ENCODE results near the gene GPATCH2. TPM values are rescaled to one million over a fixed set of nuclear protein-coding genes. Genes with fewer than 3 reads are reported as not detected.

The GPATCH2 gene
- total and polyA plus RNA-seq, 2 donors, result 6.5 to 16.9 TPM

DNA sequence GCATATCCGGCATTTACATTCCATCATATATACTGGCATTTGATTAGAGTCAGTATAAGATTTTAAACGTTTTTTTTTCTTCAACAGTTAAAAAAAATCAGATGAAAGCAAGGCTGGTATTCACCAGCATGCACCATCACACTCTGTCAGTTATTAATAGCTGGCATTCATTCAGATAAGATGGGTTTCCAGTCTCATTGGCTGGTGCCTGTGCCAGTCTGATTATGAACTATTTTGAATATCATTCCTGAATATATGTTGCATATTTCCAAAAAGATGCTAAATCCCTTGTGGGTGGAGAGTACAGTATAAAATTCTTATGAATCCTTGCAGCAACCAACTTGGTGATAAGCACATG is 211.7 kb downstream of the GPATCH2 start:
- no peaks in the 10 kb centered on the region for H3K9me3 ChIP-seq (ENCODE audit: control insufficient read depth in 2 of 2, insufficient read depth in 1 of 2, low read length in 1 of 2)
- WGBS, result 54% methylated on average over 2 of the region's 2 CpGs

DNA sequence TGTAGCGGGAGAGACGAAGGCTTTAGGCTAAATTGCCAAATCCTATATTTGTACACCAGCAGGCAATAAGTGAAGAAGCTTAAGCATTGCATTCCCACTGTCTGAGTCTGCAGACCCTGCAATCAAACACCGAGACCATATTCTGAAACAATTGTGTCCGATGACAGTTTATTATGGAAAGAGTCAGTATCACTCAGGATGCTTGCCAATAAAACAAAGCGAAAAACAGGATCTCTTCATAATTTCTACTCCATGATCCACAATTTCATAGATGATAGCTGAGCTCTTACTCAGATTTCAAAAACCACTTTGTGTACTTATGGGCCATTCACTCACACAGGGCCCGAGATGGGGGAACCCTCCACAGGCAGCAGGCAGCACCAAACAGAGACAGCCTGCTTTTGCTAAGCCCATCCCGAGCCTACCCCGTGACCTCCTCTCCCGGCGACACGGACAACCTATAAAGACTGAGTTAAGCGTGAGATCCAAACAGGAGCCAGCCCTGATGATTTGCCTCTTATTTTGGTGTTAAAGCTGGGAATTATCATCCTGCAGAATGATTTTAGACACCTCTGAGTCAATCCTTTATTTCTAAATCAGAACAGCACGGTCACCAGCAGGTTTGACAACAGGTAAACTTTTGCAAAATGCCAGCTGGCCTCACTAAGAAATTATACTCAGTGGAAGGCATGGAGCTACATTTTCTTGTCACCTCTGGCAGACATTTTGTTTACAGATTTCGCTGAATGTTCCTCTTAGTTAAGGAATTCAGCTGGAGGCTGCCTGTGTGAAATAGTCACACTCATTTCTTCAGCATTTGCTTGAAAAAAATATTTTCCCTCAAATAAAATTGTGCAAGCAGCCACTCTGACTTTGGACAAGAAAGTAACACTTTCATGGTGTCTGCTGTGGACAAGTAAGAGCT is 212.4 kb downstream of the GPATCH2 start:
- Histone ChIP-seq H3K27ac (ENCODE audit: low read depth in 1 of 2, low read length in 1 of 2) (no peak overlapping the region), H3K9me3 (ENCODE audit: control insufficient read depth in 2 of 2, insufficient read depth in 1 of 2, low read length in 1 of 2) (no peaks in the 10 kb centered on the region), H3K27me3 (ENCODE audit: control insufficient read depth in 2 of 2, insufficient read depth in 1 of 2, low read length in 1 of 2) (no peaks in the 10 kb centered on the region), H3K4me3 (ENCODE audit: low read length in 2 of 2) (no peak overlapping the region), H3K36me3 (ENCODE audit: control insufficient read depth in 2 of 2, insufficient read depth in 2 of 2, low read length in 1 of 2) (no peaks in the 10 kb centered on the region), H3K4me1 (ENCODE audit: control insufficient read depth in 2 of 2, insufficient read depth in 2 of 2, low read length in 2 of 2) (no peaks in the 10 kb centered on the region)
- 90% methylated on average over 14 of the region's 14 CpGs for WGBS
- no peak for DNase-seq (ENCODE audit: low read depth in 6 of 9, low spot score in 9 of 9)

More for the DNA sequence above, 211.7 kb downstream of the GPATCH2 start:
- no peak overlapping the region for H3K27ac ChIP-seq (ENCODE audit: low read depth in 1 of 2, low read length in 1 of 2)
- no peaks in the 10 kb centered on the region for H3K4me1 ChIP-seq (ENCODE audit: control insufficient read depth in 2 of 2, insufficient read depth in 2 of 2, low read length in 2 of 2)
- no peaks in the 10 kb centered on the region for H3K27me3 ChIP-seq (ENCODE audit: control insufficient read depth in 2 of 2, insufficient read depth in 1 of 2, low read length in 1 of 2)
- no peak for DNase-seq (ENCODE audit: low read depth in 6 of 9, low spot score in 9 of 9)
- no peaks in the 10 kb centered on the region for H3K36me3 ChIP-seq (ENCODE audit: control insufficient read depth in 2 of 2, insufficient read depth in 2 of 2, low read length in 1 of 2)
- H3K4me3 ChIP-seq (ENCODE audit: low read length in 2 of 2), result no peak overlapping the region

DNA sequence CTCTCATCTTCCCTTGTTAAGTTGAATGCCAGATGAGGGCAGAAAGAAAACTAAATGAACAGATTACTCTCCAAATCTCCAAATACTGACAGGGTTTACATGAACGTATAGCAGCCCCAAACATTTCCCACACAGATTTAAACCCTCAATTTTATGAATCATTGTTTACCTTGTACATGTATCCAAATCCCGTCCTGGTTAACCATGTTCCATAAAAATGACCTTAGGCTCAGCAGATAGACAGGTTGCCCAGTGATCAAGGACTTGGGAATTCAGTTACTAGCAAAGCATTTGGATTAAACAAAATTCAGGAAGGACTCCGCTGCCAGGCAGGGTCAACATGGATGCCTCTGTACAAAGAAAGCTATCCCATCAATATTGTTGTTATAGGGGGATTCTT is 213.5 kb downstream of the GPATCH2 start:
- Histone ChIP-seq H3K9me3 (ENCODE audit: control insufficient read depth in 2 of 2, insufficient read depth in 1 of 2, low read length in 1 of 2) (no peaks in the 10 kb centered on the region), H3K4me3 (ENCODE audit: low read length in 2 of 2) (no peak overlapping the region), H3K27ac (ENCODE audit: low read depth in 1 of 2, low read length in 1 of 2) (no peak overlapping the region), H3K4me1 (ENCODE audit: control insufficient read depth in 2 of 2, insufficient read depth in 2 of 2, low read length in 2 of 2) (no peaks in the 10 kb centered on the region), H3K36me3 (ENCODE audit: control insufficient read depth in 2 of 2, insufficient read depth in 2 of 2, low read length in 1 of 2) (no peaks in the 10 kb centered on the region), H3K27me3 (ENCODE audit: control insufficient read depth in 2 of 2, insufficient read depth in 1 of 2, low read length in 1 of 2) (no peaks in the 10 kb centered on the region)
- no peak for DNase-seq (ENCODE audit: low read depth in 6 of 9, low spot score in 9 of 9)
- WGBS, result 93% methylated on average over 3 of the region's 3 CpGs

DNA sequence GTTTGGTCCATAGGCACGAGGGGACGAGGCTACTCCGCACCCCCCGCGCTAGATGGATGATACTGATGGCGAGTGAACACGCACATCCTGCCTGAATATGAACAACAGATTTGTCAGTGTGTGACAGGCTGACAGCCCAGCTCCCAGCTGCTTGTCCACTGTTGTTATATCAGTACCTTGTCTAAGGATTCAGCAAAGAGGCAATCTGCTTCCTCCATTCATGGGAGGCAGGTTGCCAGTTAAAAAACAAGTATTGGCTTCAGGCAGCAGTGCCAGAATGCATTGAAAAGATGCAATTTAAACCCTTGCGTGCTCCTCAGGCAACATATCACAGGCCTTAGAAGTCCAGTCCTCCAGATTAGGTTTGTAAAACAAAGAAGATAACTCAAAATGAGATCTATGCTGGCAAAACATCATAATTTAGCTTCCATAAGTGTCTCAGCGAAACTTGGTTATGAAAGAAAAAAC is 223.3 kb downstream of the GPATCH2 start:
- Histone ChIP-seq H3K4me3 (ENCODE audit: low read length in 2 of 2) (no peak overlapping the region), H3K36me3 (ENCODE audit: control insufficient read depth in 2 of 2, insufficient read depth in 2 of 2, low read length in 1 of 2) (no peaks in the 10 kb centered on the region), H3K4me1 (ENCODE audit: control insufficient read depth in 2 of 2, insufficient read depth in 2 of 2, low read length in 2 of 2) (no peaks in the 10 kb centered on the region), H3K27ac (ENCODE audit: low read depth in 1 of 2, low read length in 1 of 2) (no peak overlapping the region), H3K9me3 (ENCODE audit: control insufficient read depth in 2 of 2, insufficient read depth in 1 of 2, low read length in 1 of 2) (no peaks in the 10 kb centered on the region), H3K27me3 (ENCODE audit: control insufficient read depth in 2 of 2, insufficient read depth in 1 of 2, low read length in 1 of 2) (no peaks in the 10 kb centered on the region)
- no peak for DNase-seq (ENCODE audit: low read depth in 6 of 9, low spot score in 9 of 9)
- WGBS, result 93% methylated on average over 9 of the region's 9 CpGs

DNA sequence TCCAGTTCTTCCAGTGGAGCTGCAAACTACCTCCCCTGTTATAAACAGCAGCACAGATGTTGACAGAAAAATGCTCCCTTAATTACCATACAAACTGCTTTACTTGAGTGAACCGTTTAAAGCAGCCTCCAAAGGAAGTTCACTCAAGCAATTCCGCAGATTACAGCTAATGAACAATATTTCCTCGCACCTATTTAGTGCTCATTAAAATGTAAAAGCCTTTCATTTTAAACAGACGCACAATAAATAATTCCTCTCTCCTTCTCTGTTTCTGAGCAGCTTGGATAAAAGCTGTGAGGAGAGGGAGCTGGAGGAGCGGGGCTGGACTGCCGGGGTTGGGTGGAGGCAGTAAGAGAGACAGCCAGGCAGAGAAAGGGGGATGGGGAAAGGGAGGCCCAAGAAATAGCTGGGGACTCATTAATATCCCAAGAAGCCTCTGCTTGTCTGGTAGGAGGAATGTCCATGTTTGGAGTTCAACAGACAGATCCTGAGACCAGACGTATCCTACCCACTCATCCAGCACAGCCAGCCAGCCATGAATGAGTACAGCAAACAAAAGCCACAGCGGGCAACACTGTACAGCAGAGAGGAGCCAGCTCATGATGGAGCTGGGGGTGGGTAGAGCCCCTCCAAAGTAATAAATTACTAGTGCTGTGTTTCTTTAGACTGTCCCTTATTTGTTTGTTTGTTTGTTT is 227.7 kb downstream of the GPATCH2 start:
- Histone ChIP-seq H3K9me3 (ENCODE audit: control insufficient read depth in 2 of 2, insufficient read depth in 1 of 2, low read length in 1 of 2) (no peaks in the 10 kb centered on the region), H3K4me1 (ENCODE audit: control insufficient read depth in 2 of 2, insufficient read depth in 2 of 2, low read length in 2 of 2) (no peaks in the 10 kb centered on the region), H3K27me3 (ENCODE audit: control insufficient read depth in 2 of 2, insufficient read depth in 1 of 2, low read length in 1 of 2) (no peaks in the 10 kb centered on the region), H3K36me3 (ENCODE audit: control insufficient read depth in 2 of 2, insufficient read depth in 2 of 2, low read length in 1 of 2) (no peaks in the 10 kb centered on the region), H3K4me3 (ENCODE audit: low read length in 2 of 2) (no peak overlapping the region), H3K27ac (ENCODE audit: low read depth in 1 of 2, low read length in 1 of 2) (no peak overlapping the region)
- WGBS, result 82% methylated on average over 8 of the region's 8 CpGs
- no peak for DNase-seq (ENCODE audit: low read depth in 6 of 9, low spot score in 9 of 9)

DNA sequence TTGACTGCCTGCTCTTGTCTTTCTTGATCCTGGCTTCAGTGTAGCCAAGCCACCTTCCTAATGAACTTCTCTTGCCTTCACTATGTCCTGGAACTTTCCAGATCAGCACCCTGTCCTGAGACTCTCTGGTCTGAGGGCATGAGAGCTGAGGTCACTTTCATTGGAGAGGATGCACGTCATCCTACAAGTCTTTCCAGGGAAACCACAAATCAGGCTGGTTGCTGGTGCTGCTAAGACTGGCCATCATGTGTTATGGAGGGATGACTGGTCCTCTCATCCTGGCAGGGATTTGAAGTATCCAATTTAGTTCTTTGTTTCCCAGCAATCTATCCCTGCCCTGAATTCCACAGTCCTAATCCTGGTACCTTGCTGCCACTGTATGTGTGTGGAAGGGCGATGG is 228.6 kb downstream of the GPATCH2 start:
- Histone ChIP-seq H3K4me3 (ENCODE audit: low read length in 2 of 2) (no peak overlapping the region), H3K4me1 (ENCODE audit: control insufficient read depth in 2 of 2, insufficient read depth in 2 of 2, low read length in 2 of 2) (no peaks in the 10 kb centered on the region), H3K27me3 (ENCODE audit: control insufficient read depth in 2 of 2, insufficient read depth in 1 of 2, low read length in 1 of 2) (no peaks in the 10 kb centered on the region), H3K9me3 (ENCODE audit: control insufficient read depth in 2 of 2, insufficient read depth in 1 of 2, low read length in 1 of 2) (no peaks in the 10 kb centered on the region), H3K27ac (ENCODE audit: low read depth in 1 of 2, low read length in 1 of 2) (no peak overlapping the region), H3K36me3 (ENCODE audit: control insufficient read depth in 2 of 2, insufficient read depth in 2 of 2, low read length in 1 of 2) (no peaks in the 10 kb centered on the region)
- 77% methylated on average over 2 of the region's 2 CpGs for WGBS
- no peak for DNase-seq (ENCODE audit: low read depth in 6 of 9, low spot score in 9 of 9)

DNA sequence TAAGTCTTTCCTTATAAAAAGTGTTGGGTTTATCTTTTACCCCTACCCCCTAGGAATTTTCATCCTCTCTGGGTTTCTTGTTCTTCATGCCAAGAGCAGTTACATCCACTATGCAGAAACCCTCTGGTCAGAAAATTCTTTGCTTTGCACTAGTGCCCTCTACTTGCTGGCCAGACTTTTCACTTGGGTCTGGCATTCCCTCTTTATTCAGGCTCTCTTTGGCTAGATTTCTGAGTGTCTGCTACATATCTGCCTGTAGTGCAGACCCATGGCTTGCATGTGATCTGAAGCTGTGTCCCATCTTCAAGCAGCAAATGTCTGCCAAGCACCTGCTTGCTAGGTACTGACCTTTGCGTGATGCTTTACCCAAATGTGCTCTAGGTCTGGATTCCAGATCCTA is 237.0 kb downstream of the GPATCH2 start:
- Histone ChIP-seq H3K9me3 (ENCODE audit: control insufficient read depth in 2 of 2, insufficient read depth in 1 of 2, low read length in 1 of 2) (no peaks in the 10 kb centered on the region), H3K36me3 (ENCODE audit: control insufficient read depth in 2 of 2, insufficient read depth in 2 of 2, low read length in 1 of 2) (no peaks in the 10 kb centered on the region), H3K4me1 (ENCODE audit: control insufficient read depth in 2 of 2, insufficient read depth in 2 of 2, low read length in 2 of 2) (no peaks in the 10 kb centered on the region), H3K27ac (ENCODE audit: low read depth in 1 of 2, low read length in 1 of 2) (no peak overlapping the region), H3K27me3 (ENCODE audit: control insufficient read depth in 2 of 2, insufficient read depth in 1 of 2, low read length in 1 of 2) (no peaks in the 10 kb centered on the region), H3K4me3 (ENCODE audit: low read length in 2 of 2) (no peak overlapping the region)
- DNase-seq (ENCODE audit: low read depth in 6 of 9, low spot score in 9 of 9), result no peak
- 95% methylated on average over 1 of the region's 1 CpG for WGBS

DNA sequence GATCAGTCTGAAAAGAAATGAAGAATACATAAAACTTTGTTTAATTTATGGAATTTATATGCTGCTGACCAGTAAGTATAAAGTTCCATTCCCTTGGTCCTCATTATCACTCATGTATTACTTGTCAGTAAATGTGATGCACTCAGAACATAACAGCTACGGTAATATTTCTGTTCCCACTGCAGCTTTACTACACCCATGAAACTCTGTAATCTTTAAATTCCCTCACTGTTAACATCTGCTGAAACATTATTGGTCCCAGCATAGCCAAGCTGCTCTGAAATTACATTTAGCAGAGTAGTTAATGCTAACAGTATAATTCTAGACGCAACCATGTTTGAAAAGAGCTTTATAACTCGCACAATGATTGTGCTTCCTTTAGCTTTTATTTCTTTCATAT is 238.4 kb downstream of the GPATCH2 start:
- Histone ChIP-seq H3K36me3 (ENCODE audit: control insufficient read depth in 2 of 2, insufficient read depth in 2 of 2, low read length in 1 of 2) (no peaks in the 10 kb centered on the region), H3K9me3 (ENCODE audit: control insufficient read depth in 2 of 2, insufficient read depth in 1 of 2, low read length in 1 of 2) (no peaks in the 10 kb centered on the region), H3K27me3 (ENCODE audit: control insufficient read depth in 2 of 2, insufficient read depth in 1 of 2, low read length in 1 of 2) (no peaks in the 10 kb centered on the region), H3K27ac (ENCODE audit: low read depth in 1 of 2, low read length in 1 of 2) (no peak overlapping the region), H3K4me1 (ENCODE audit: control insufficient read depth in 2 of 2, insufficient read depth in 2 of 2, low read length in 2 of 2) (no peaks in the 10 kb centered on the region), H3K4me3 (ENCODE audit: low read length in 2 of 2) (no peak overlapping the region)
- DNase-seq (ENCODE audit: low read depth in 6 of 9, low spot score in 9 of 9), result no peak
- WGBS, result 97% methylated on average over 3 of the region's 3 CpGs

DNA sequence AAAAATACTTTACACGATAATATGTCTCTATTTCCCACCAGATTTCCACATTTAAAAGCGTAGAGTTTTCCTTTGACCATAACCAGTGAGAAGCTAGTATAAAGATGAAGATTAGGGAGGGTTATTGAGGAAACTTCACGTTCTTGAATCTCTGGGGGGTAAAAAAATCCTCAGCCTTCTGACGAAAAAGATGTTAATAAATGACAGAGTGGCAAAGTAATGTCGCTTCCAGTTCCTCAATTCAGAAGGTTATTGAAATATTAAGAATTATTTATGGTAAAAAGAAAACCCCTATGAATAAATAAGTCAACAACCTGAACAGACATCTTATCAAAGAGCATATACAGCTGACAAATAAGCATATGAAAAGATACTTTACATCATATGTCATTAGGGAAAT is 241.0 kb downstream of the GPATCH2 start:
- WGBS, result 84% methylated on average over 5 of the region's 5 CpGs
- no peak for DNase-seq (ENCODE audit: low read depth in 6 of 9, low spot score in 9 of 9)
- Histone ChIP-seq H3K4me1 (ENCODE audit: control insufficient read depth in 2 of 2, insufficient read depth in 2 of 2, low read length in 2 of 2) (no peaks in the 10 kb centered on the region), H3K36me3 (ENCODE audit: control insufficient read depth in 2 of 2, insufficient read depth in 2 of 2, low read length in 1 of 2) (no peaks in the 10 kb centered on the region), H3K4me3 (ENCODE audit: low read length in 2 of 2) (no peak overlapping the region), H3K27ac (ENCODE audit: low read depth in 1 of 2, low read length in 1 of 2) (no peak overlapping the region), H3K9me3 (ENCODE audit: control insufficient read depth in 2 of 2, insufficient read depth in 1 of 2, low read length in 1 of 2) (no peaks in the 10 kb centered on the region), H3K27me3 (ENCODE audit: control insufficient read depth in 2 of 2, insufficient read depth in 1 of 2, low read length in 1 of 2) (no peaks in the 10 kb centered on the region)

Data from thymus (tissue), 11 donors.